GM12878 (cell line): ENCODE data around the gene SF3B4. TPM values are rescaled to one million over a fixed set of nuclear protein-coding genes. Genes with fewer than 3 reads are reported as not detected.

ENCODE experiments used
- BCL11A ChIP-seq: IDR thresholded peaks from 2 replicates; pipeline ENCODE4 v1.6.1; 2011; ENCODE audit warnings: low read depth, low read length
- CREB1 ChIP-seq: IDR thresholded peaks from 2 replicates; pipeline ENCODE4 v1.6.1; 2012; ENCODE audit warnings: low read depth, mild to moderate bottlenecking, inconsistent platforms
- EGR1 ChIP-seq, 2 experiments: IDR thresholded peaks; 1 replicate in 1 of 2; 2 replicates in 1 of 2; pipeline ENCODE4 v1.6.1; 2011 to 2012; ENCODE audit warnings: low read depth in 2 of 2, low read length in 2 of 2, borderline replicate concordance in 1 of 2, mild to moderate bottlenecking in 1 of 2, moderate library complexity in 1 of 2
- IKZF2 ChIP-seq, 2 experiments: fragments of 450-650 bp; IDR thresholded peaks; 2 replicates each; pipeline ENCODE4 v1.6.1; 2017; ENCODE audit warnings: mild to moderate bottlenecking in 2 of 2, moderate library complexity in 2 of 2
- JUNB ChIP-seq: IDR thresholded peaks from 2 replicates; pipeline ENCODE4 v1.6.1; 2016; ENCODE audit warnings: antibody characterized with exemption, mild to moderate bottlenecking
- PAX8 ChIP-seq: fragments of 450-650 bp; IDR thresholded peaks from 2 replicates; pipeline ENCODE4 v1.6.1; 2017; ENCODE audit warnings: mild to moderate bottlenecking, moderate library complexity
- POLR2A ChIP-seq: IDR thresholded peaks from 2 replicates; pipeline ENCODE4 v1.6.1; 2011; ENCODE audit warnings: low read depth, mild to moderate bottlenecking, low read length
- POLR2AphosphoS5 ChIP-seq: IDR thresholded peaks from 2 replicates; pipeline ENCODE4 v1.6.1; 2011; ENCODE audit warnings: mild to moderate bottlenecking, low read length, inconsistent platforms
- RB1 ChIP-seq: fragments of 450-650 bp; formaldehyde crosslinking; IDR thresholded peaks from 2 replicates; pipeline ENCODE4 v1.6.1; 2017; ENCODE audit warnings: mild to moderate bottlenecking, borderline replicate concordance
- SMAD5 ChIP-seq: IDR thresholded peaks from 2 replicates; pipeline ENCODE4 v1.6.1; 2016; ENCODE audit warnings: antibody characterized with exemption, low read depth
- SREBF1 ChIP-seq: IDR thresholded peaks from 2 replicates; pipeline ENCODE4 v1.6.1; 2012; ENCODE audit warnings: mild to moderate bottlenecking, low read length
- TCF12 ChIP-seq: IDR thresholded peaks from 2 replicates; pipeline ENCODE4 v1.6.1; 2011; ENCODE audit warnings: low read depth, mild to moderate bottlenecking, low read length
- TCF3 ChIP-seq: IDR thresholded peaks from 2 replicates; pipeline ENCODE4 v1.6.1; 2012; ENCODE audit warnings: low read depth, mild to moderate bottlenecking, low read length, borderline replicate concordance; ENCODE audit not compliant: insufficient read depth
- ZNF384 ChIP-seq: IDR thresholded peaks from 2 replicates; pipeline ENCODE4 v1.6.1; 2012; ENCODE audit warnings: low read depth, mild to moderate bottlenecking, low read length, improper control_type of control experiment, borderline replicate concordance
- ZNF622 ChIP-seq: fragments of 450-650 bp; IDR thresholded peaks from 2 replicates; pipeline ENCODE4 v1.6.1; 2017; ENCODE audit warnings: mild to moderate bottlenecking, inconsistent platforms
- ZSCAN29 ChIP-seq: fragments of 450-650 bp; IDR thresholded peaks from 2 replicates; pipeline ENCODE4 v1.6.1; 2017; ENCODE audit warnings: mild to moderate bottlenecking, moderate library complexity
- polyA plus RNA-seq, 11 experiments: library from polyadenylated mRNA; depleted of rRNA in 4 of 11; unstranded in 6 of 11; stranded (reverse) in 5 of 11; fragments of >200 nt; fragmentation: Nextera tagmentation in 4 of 11; fragmentation: Illumina TruSeq in 1 of 11; extraction: Ambion mirVana in 4 of 11; extraction: Trizol in 1 of 11; gene quantifications; 1 replicate in 1 of 11; 2 replicates in 10 of 11; pipeline versions ENCODE4 v1.2.1 to v1.2.3, GENCODE V29; 2011 to 2016; ENCODE audit warnings: inconsistent platforms in 2 of 11, missing spikeins in 2 of 11, low read depth in 1 of 11
- total RNA-seq, 4 experiments: library from RNA; depleted of rRNA in 3 of 4; stranded (reverse); fragments of >200 nt in 3 of 4; fragmentation: Illumina TruSeq in 1 of 4; extraction: Trizol in 1 of 4; gene quantifications; 2 replicates each; pipeline versions ENCODE4 v1.2.1 to v1.2.3, GENCODE V29; 2013 to 2021
- TF ChIP-seq, protein P1 (sequence below), 3 experiments: IDR thresholded peaks in 2 of 3; conservative IDR thresholded peaks in 1 of 3; 2 replicates each; pipeline ENCODE4 v1.5.1; 2011; ENCODE audit warnings: low read depth in 3 of 3, low read length in 3 of 3, mild to moderate bottlenecking in 3 of 3, control low read depth in 2 of 3, moderate library complexity in 2 of 3, inconsistent platforms in 1 of 3, mixed read lengths in 1 of 3; ENCODE audit not compliant: control insufficient read depth in 2 of 3, insufficient read depth in 1 of 3; ENCODE audit errors: extremely low read depth in 1 of 3
- TF ChIP-seq, protein P2 (sequence below): fragments of 450-650 bp; conservative IDR thresholded peaks from 2 replicates; pipeline ENCODE4 v1.6.1; 2017; ENCODE audit warnings: mild to moderate bottlenecking, moderate library complexity
- TF ChIP-seq, protein P3 (sequence below): IDR thresholded peaks from 2 replicates; pipeline ENCODE4 v1.6.1; 2012; ENCODE audit warnings: low read depth, low read length, improper control_type of control experiment
- TF ChIP-seq, protein P4 (sequence below): fragments of 450-650 bp; IDR thresholded peaks from 2 replicates; pipeline ENCODE4 v1.6.1; 2016; ENCODE audit warnings: mild to moderate bottlenecking
- TF ChIP-seq, protein P5 (sequence below): fragments of 450-650 bp; formaldehyde crosslinking; IDR thresholded peaks from 2 replicates; pipeline ENCODE4 v1.4.0; 2022; ENCODE audit warnings: mild to moderate bottlenecking, moderate library complexity

The SF3B4 gene
- total and polyA plus RNA-seq, 10 of the 15 experiments (the other 5 are each of a cell fraction or from before 2014, with no cell fraction given), result 1.9 to 146 (median 27.5) TPM

DNA sequence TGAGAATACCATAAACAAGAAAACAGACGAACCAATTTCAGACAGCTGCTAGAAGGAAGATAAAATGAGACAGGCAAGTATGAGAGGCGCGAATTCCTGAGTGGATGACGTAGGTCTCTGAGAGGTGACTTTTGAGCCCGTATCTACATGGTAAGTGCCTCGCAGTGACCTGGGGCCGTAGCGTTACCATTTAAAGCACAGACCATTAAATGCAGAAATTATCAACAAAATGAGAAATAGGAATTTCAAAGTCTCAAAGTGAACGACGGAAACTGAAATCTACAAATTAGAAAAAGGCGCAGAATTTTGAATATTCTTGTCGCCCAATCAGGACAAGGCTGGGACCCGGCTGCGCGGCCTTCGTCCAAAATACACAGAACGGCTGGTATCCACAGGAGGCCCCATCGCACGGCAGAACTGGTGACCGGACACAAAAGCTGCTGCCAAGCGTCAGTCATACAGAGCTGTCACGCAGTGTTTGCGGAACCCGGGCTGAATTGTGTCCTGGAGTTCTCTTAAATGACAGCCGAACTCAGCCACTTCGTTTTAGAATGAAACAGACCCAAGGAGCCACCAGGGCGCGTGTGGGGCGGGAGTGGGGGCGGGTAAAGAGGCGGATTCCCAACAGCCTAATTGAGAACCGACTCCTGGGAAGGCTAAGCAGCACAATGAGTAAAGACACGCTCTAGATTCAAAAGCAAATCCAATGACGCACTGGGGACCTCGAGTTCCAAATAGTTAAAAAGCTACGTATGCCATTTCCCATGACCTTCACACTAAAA, 42.1 kb downstream of the SF3B4 start (continued):
- TF ChIP-seq, protein P1, sequence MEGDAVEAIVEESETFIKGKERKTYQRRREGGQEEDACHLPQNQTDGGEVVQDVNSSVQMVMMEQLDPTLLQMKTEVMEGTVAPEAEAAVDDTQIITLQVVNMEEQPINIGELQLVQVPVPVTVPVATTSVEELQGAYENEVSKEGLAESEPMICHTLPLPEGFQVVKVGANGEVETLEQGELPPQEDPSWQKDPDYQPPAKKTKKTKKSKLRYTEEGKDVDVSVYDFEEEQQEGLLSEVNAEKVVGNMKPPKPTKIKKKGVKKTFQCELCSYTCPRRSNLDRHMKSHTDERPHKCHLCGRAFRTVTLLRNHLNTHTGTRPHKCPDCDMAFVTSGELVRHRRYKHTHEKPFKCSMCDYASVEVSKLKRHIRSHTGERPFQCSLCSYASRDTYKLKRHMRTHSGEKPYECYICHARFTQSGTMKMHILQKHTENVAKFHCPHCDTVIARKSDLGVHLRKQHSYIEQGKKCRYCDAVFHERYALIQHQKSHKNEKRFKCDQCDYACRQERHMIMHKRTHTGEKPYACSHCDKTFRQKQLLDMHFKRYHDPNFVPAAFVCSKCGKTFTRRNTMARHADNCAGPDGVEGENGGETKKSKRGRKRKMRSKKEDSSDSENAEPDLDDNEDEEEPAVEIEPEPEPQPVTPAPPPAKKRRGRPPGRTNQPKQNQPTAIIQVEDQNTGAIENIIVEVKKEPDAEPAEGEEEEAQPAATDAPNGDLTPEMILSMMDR (IDR thresholded peaks at IDR 0.05 in 2 of 3, conservative IDR thresholded peaks at IDR 0.05 in 1 of 3; ENCODE audit: control insufficient read depth in 2 of 3, extremely low read depth in 1 of 3, insufficient read depth in 1 of 3, low read depth in 3 of 3, low read length in 3 of 3), result peak in 1 of 3 experiments; percentile 9; a peak in 1 of 6 replicates
- TF ChIP-seq, protein P2, sequence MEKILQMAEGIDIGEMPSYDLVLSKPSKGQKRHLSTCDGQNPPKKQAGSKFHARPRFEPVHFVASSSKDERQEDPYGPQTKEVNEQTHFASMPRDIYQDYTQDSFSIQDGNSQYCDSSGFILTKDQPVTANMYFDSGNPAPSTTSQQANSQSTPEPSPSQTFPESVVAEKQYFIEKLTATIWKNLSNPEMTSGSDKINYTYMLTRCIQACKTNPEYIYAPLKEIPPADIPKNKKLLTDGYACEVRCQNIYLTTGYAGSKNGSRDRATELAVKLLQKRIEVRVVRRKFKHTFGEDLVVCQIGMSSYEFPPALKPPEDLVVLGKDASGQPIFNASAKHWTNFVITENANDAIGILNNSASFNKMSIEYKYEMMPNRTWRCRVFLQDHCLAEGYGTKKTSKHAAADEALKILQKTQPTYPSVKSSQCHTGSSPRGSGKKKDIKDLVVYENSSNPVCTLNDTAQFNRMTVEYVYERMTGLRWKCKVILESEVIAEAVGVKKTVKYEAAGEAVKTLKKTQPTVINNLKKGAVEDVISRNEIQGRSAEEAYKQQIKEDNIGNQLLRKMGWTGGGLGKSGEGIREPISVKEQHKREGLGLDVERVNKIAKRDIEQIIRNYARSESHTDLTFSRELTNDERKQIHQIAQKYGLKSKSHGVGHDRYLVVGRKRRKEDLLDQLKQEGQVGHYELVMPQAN, result peak; percentile 61; the same call in 1 of the 2 replicates
- TF ChIP-seq TCF3, result 0 out of 2 replicates have a peak, but pooled peaks have one; percentile 36
- peak in 1 of 2 experiments; percentile 41; a peak in 2 of 3 replicates for TF ChIP-seq EGR1 (IDR thresholded peaks at IDR 0.05; ENCODE audit: borderline replicate concordance in 1 of 2, low read depth in 2 of 2, low read length in 2 of 2)
- peak; percentile 88 for TF ChIP-seq POLR2A
- TF ChIP-seq JUNB, result 0 out of 2 replicates have a peak, but pooled peaks have one; percentile 4
- TF ChIP-seq ZNF384, result no peak
- no peak for TF ChIP-seq ZNF622
- TF ChIP-seq BCL11A, result no peak
- TF ChIP-seq TCF12, result peak; percentile 46; the same call in 1 of the 2 replicates
- peak; percentile 57 for TF ChIP-seq CREB1
- 0 out of 4 replicates have a peak, but pooled peaks of 1 of the 2 experiments have one; percentile 41 for TF ChIP-seq IKZF2 (IDR thresholded peaks at IDR 0.05)
- TF ChIP-seq, protein P3, sequence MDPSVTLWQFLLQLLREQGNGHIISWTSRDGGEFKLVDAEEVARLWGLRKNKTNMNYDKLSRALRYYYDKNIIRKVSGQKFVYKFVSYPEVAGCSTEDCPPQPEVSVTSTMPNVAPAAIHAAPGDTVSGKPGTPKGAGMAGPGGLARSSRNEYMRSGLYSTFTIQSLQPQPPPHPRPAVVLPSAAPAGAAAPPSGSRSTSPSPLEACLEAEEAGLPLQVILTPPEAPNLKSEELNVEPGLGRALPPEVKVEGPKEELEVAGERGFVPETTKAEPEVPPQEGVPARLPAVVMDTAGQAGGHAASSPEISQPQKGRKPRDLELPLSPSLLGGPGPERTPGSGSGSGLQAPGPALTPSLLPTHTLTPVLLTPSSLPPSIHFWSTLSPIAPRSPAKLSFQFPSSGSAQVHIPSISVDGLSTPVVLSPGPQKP, result no peak
- TF ChIP-seq RB1, result 0 out of 2 replicates have a peak, but pooled peaks have one; percentile 40
- 0 out of 2 replicates have a peak, but pooled peaks have one; percentile 0 for TF ChIP-seq SMAD5
- TF ChIP-seq, protein P4, sequence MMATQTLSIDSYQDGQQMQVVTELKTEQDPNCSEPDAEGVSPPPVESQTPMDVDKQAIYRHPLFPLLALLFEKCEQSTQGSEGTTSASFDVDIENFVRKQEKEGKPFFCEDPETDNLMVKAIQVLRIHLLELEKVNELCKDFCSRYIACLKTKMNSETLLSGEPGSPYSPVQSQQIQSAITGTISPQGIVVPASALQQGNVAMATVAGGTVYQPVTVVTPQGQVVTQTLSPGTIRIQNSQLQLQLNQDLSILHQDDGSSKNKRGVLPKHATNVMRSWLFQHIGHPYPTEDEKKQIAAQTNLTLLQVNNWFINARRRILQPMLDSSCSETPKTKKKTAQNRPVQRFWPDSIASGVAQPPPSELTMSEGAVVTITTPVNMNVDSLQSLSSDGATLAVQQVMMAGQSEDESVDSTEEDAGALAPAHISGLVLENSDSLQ, result peak; percentile 89
- no peak for TF ChIP-seq SREBF1
- no peak for TF ChIP-seq PAX8
- TF ChIP-seq ZSCAN29, result no peak
- TF ChIP-seq, protein P5, sequence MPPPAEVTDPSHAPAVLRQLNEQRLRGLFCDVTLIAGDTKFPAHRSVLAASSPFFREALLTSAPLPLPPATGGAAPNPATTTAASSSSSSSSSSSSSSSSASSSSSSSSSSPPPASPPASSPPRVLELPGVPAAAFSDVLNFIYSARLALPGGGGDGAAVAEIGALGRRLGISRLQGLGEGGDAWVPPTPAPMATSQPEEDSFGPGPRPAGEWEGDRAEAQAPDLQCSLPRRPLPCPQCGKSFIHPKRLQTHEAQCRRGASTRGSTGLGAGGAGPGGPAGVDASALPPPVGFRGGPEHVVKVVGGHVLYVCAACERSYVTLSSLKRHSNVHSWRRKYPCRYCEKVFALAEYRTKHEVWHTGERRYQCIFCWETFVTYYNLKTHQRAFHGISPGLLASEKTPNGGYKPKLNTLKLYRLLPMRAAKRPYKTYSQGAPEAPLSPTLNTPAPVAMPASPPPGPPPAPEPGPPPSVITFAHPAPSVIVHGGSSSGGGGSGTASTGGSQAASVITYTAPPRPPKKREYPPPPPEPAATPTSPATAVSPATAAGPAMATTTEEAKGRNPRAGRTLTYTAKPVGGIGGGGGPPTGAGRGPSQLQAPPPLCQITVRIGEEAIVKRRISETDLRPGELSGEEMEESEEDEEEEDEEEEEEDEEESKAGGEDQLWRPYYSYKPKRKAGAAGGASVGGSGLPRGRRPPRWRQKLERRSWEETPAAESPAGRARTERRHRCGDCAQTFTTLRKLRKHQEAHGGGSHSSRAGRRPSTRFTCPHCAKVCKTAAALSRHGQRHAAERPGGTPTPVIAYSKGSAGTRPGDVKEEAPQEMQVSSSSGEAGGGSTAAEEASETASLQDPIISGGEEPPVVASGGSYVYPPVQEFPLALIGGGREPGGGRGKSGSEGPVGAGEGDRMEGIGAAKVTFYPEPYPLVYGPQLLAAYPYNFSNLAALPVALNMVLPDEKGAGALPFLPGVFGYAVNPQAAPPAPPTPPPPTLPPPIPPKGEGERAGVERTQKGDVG, result peak; percentile 82; the same call in 1 of the 2 replicates
- peak; percentile 84 for TF ChIP-seq POLR2AphosphoS5
